NT2/D1 (cell line): ENCODE measurements around the gene ADCY9.

Experiments
- DNase-seq: peaks from one replicate; pipeline ENCODE4 v3.0.0-alpha.2; 2011; ENCODE audit warnings: low read depth, low spot score
- H3K27me3 ChIP-seq: 2 replicates; pipeline ENCODE4 v1.6.0; 2011; ENCODE audit warnings: mild to moderate bottlenecking; ENCODE audit not compliant: insufficient read length, insufficient read depth
- H3K36me3 ChIP-seq: 2 replicates; pipeline ENCODE4 v1.6.1; 2011; ENCODE audit warnings: mild to moderate bottlenecking, low read length, mixed read lengths; ENCODE audit not compliant: insufficient read depth, insufficient read length
- H3K4me1 ChIP-seq: 2 replicates; pipeline ENCODE4 v1.5.1; 2011; ENCODE audit not compliant: insufficient read depth, insufficient read length
- H3K4me3 ChIP-seq: 2 replicates; pipeline ENCODE4 v1.5.1; 2011; ENCODE audit warnings: low read depth; ENCODE audit not compliant: insufficient read length
- H3K9ac ChIP-seq: 2 replicates; pipeline ENCODE4 v1.6.0; 2011; ENCODE audit warnings: low read depth; ENCODE audit not compliant: insufficient read length
- H3K9me3 ChIP-seq: 2 replicates; pipeline ENCODE4 v1.5.1; 2011; ENCODE audit warnings: mild to moderate bottlenecking, low read length; ENCODE audit not compliant: insufficient read depth
- SUZ12 ChIP-seq: IDR thresholded peaks from 2 replicates; pipeline ENCODE4 v1.6.1; 2011; ENCODE audit not compliant: insufficient read length, insufficient read depth; ENCODE audit errors: extremely low read depth
- YY1 ChIP-seq: IDR thresholded peaks from 2 replicates; pipeline ENCODE4 v1.6.1; 2011; ENCODE audit not compliant: insufficient read length, insufficient read depth
- ZNF274 ChIP-seq: IDR thresholded peaks from 2 replicates; pipeline ENCODE4 v1.6.1; 2011; ENCODE audit warnings: mild to moderate bottlenecking, low read depth, low read length

ADCY9 gene

DNA sequence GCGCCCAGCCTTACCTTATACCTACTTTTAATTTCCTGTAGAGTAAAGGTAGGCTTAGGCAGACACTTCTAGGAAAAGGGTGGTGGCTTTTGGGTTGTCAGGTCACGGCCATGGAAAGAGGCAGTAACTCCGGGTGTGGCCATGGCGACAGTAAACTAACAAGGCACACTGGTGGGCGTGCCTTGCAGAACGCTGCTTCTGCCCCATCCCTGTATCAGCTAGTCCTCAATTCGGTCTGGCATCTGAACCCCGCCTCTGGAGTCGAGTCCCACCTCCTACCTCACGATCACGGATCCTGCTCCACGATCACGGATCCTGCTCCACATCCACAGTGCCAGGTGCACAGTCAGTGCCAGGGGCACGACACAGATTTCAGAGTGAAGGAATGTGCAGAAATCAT lies 5.6 kb downstream of the ADCY9 start:
- TF ChIP-seq ZNF274, result no peak
- no peak for TF ChIP-seq SUZ12
- TF ChIP-seq YY1, result no peak
- no peak overlapping the region for H3K9ac ChIP-seq
- DNase-seq, result no peak
- H3K36me3 ChIP-seq, result peaks cover 25% of the 10 kb centered on the region
- no peaks in the 10 kb centered on the region for H3K9me3 ChIP-seq
- H3K4me1 ChIP-seq, result peaks cover 8% of the 10 kb centered on the region
- H3K4me3 ChIP-seq, result no peak overlapping the region
- H3K27me3 ChIP-seq, result peaks cover 21% of the 10 kb centered on the region

DNA sequence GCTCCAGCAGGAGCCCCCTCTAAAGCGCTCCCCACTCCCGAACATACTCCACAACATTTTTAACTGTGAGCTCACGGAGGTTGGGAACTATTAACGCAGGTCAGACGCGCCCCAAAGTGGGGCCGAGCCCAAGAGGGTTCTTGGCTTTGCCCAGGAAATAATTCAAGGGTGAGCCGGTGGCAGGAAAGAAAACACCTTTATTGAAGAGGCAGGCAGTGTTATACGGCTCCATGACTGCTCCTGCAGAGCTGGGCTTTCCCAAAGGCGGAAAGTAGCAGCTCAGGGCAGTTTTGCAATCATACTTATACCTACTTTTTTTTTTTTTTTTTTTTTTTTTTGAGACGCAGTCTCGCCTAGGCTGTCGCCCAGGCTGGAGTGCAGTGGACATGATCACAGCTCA lies 6.2 kb downstream of the ADCY9 start:
- Histone ChIP-seq H3K4me1 (peaks cover 5% of the 10 kb centered on the region), H3K4me3 (no peak overlapping the region), H3K9ac (no peak overlapping the region), H3K36me3 (peaks cover 24% of the 10 kb centered on the region), H3K9me3 (no peaks in the 10 kb centered on the region), H3K27me3 (peaks cover 15% of the 10 kb centered on the region)
- no peak for DNase-seq
- TF ChIP-seq SUZ12 (no peak), YY1 (no peak), ZNF274 (no peak)

DNA sequence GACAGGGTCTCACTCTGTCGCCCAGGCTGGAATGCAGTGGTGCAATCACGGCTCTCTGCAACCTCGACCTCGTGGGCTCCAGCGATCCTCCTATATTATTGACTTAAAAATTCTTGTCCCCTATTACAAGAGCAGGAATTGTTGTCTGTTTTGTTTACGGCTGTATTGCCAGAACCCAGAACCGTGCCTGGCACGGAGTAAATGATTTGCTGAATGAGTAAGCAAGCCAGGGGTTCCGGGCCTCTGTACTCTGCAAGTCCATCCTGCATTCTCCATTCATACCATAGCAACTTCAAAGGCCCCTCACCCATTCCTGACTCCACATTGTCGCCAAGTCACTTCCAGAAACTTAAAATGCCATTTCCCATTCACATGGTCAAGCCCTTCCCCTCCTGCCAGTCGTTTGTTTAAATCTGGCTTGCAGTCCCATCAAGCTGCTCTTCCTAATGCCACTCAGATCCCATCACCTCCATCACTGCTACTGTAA lies 6.9 kb downstream of the ADCY9 start:
- DNase-seq, result no peak
- Histone ChIP-seq H3K4me3 (no peak overlapping the region), H3K9ac (no peak overlapping the region), H3K27me3 (peaks cover 8% of the 10 kb centered on the region), H3K4me1 (peaks cover 3% of the 10 kb centered on the region), H3K9me3 (no peaks in the 10 kb centered on the region), H3K36me3 (peaks cover 16% of the 10 kb centered on the region)
- TF ChIP-seq SUZ12, result no peak
- TF ChIP-seq YY1, result no peak
- TF ChIP-seq ZNF274, result no peak

DNA sequence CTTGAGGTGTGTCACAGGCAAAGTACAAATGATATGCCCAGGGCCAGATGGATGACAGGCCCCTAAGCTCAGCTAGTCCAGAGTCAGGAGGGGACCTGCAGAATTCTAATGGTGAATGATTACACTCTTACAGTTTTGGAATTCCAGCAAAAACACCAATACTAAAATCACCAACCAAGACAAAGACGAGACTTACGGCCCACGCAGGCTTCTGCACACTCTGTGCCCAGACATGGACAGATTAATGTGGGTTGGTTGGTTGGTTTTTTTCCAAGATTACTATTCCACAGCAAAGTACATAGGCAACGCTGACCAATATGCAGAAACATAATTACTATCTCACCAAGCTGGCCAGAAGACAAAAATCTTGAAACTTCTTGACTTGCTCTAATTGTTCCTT lies 9.7 kb downstream of the ADCY9 start:
- Histone ChIP-seq H3K4me3 (no peak overlapping the region), H3K4me1 (peaks cover 3% of the 10 kb centered on the region), H3K27me3 (no peaks in the 10 kb centered on the region), H3K36me3 (peaks cover 4% of the 10 kb centered on the region), H3K9me3 (no peaks in the 10 kb centered on the region), H3K9ac (no peak overlapping the region)
- DNase-seq, result no peak
- TF ChIP-seq SUZ12 (no peak), ZNF274 (no peak), YY1 (no peak)

DNA sequence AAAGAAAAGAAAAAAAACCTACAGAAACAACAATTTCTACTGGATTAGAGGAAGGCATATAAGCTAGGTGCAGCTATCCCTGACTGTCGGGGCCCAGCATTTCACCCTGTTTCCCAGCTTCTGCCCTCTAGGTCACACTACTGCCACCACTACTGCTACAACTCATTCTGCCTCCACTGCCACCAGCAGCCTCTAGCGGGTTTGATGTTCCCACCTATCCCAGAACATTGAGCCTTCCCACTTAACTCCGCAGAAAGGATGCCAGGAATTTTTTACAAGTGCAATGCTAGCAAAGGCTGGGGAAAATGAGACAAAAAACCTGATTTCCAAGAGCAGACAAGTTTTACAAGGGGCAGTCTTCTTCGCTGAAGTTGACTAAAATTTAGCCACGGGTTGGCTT lies 10.4 kb downstream of the ADCY9 start:
- H3K9ac ChIP-seq, result no peak overlapping the region
- no peak overlapping the region for H3K4me3 ChIP-seq
- peaks cover 3% of the 10 kb centered on the region for H3K4me1 ChIP-seq
- H3K27me3 ChIP-seq, result no peaks in the 10 kb centered on the region
- no peaks in the 10 kb centered on the region for H3K9me3 ChIP-seq
- peaks cover 4% of the 10 kb centered on the region for H3K36me3 ChIP-seq
- DNase-seq, result no peak
- TF ChIP-seq YY1 (no peak), ZNF274 (no peak), SUZ12 (no peak)

DNA sequence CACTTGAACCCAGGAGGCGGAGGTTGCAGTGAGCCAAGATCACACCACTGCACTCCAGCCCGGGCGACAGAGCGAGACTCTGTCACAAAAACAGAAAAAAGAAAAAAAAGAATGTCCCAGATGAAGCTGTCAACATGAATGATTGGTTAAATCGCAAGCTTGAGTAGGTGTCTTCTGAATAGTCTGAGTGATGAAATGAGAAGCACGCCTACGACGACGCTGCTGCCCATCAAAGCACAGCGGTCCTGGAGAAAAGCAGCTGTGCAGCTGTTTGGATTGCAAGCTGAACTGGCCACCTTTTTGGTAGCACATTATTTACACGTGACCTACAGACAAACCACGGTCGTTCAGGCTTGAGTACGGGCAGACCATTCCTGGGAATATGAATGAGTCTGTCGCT lies 12.5 kb downstream of the ADCY9 start:
- no peak for TF ChIP-seq SUZ12
- TF ChIP-seq ZNF274, result no peak
- no peak for TF ChIP-seq YY1

DNA sequence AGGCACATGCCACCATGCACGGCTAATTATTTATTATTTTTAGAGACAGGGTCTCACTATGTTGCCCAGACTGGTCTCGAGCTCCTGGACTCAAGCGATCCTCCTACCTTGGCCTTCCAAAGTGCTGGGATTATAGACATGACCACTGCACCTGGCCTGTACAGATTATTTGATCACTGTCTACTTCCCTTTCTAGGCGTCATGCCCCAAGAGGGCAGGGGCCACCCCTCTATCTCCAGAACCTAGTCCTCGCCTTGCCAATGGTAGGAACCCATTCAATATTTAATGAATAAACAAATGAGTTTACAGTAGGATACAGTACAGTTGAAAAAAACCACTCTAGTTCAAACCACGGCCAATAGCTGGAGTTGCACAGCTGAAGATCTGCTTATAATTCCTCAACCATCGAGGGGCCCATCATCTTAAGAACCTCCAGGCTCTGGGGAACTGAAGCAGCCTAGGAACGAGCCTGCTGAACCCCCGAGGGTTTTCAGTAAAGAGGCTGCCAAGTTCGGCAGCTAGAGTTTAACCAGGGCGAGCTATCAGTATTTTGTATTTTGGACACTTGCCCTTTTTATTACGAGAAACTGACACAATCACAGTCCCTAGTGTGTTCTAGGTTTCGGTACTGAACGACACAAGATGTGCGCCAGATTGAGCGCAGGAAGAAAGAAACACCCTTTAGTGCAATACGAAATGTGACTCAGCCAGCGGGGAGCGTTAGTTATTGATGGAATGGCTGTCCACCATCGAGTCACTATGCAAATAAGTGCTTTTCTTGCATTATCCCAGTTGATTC lies 14.6 kb downstream of the ADCY9 start:
- Histone ChIP-seq H3K4me1 (no peaks in the 10 kb centered on the region), H3K9me3 (no peaks in the 10 kb centered on the region), H3K27me3 (no peaks in the 10 kb centered on the region), H3K4me3 (no peak overlapping the region), H3K9ac (no peak overlapping the region), H3K36me3 (no peaks in the 10 kb centered on the region)
- TF ChIP-seq SUZ12 (no peak), YY1 (no peak), ZNF274 (no peak)
- no peak for DNase-seq

More for the DNA sequence above, 12.5 kb downstream of the ADCY9 start:
- H3K4me1 ChIP-seq, result no peaks in the 10 kb centered on the region
- H3K4me3 ChIP-seq, result no peak overlapping the region
- H3K9me3 ChIP-seq, result no peaks in the 10 kb centered on the region
- DNase-seq, result no peak
- H3K9ac ChIP-seq, result no peak overlapping the region
- H3K27me3 ChIP-seq, result no peaks in the 10 kb centered on the region
- no peaks in the 10 kb centered on the region for H3K36me3 ChIP-seq
